PC-3 (cell line): ENCODE measurements around the gene GMDS. TPM values are rescaled to one million over a fixed set of nuclear protein-coding genes. Genes with fewer than 3 reads are reported as not detected.

Experiments used
- ATAC-seq: fragments of 200-7000 bp; cut with Tn5 transposase; 2 replicates; pipeline ENCODE4 v1.9.1; 2020; ENCODE audit warnings: mild to moderate bottlenecking, moderate library complexity
- BruUV-seq: library from RNA; stranded (reverse); fragments of 400-500 nt; replicated peaks from 2 replicates; lab custom pipeline; 2021; lab: Mats Ljungman, UMichigan
- CTCF ChIA-PET: fragments of 300-600 bp; sonication (Branson Sonifier 250); formaldehyde crosslinking; loops from one replicate; lab custom pipeline; 2022; ENCODE audit warnings: antibody characterized with exemption; lab: Charles Lee
- POLR2A ChIA-PET: fragments of 300-600 bp; sonication (Branson Sonifier 250); formaldehyde crosslinking; loops from one replicate; lab custom pipeline; 2022; ENCODE audit warnings: antibody characterized with exemption; ENCODE audit not compliant: unreplicated experiment; lab: Charles Lee
- DNase-seq: peaks from one replicate; pipeline ENCODE4 v3.0.0-alpha.2; 2015
- H2AFZ ChIP-seq: fragments of 300-600 bp; sonication (generic); 2 replicates; pipeline ENCODE4 v1.6.0; 2016; ENCODE audit warnings: antibody characterized with exemption, low read length
- H3F3A ChIP-seq: fragments of 300-600 bp; sonication (generic); one replicate; pipeline ENCODE4 v1.6.0; 2017; ENCODE audit warnings: antibody characterized with exemption, low read length, control low read depth, mild to moderate bottlenecking; ENCODE audit not compliant: unreplicated experiment
- H3K27ac ChIP-seq: fragments of 300-600 bp; sonication (generic); 2 replicates; pipeline ENCODE4 v1.5.1; 2016; ENCODE audit warnings: mild to moderate bottlenecking, low read length
- H3K27me3 ChIP-seq: fragments of 300-600 bp; sonication (generic); 2 replicates; pipeline ENCODE4 v1.6.1; 2016; ENCODE audit warnings: low read length, mixed read lengths
- H3K36me3 ChIP-seq: fragments of 300-600 bp; sonication (generic); 2 replicates; pipeline ENCODE4 v1.6.1; 2016; ENCODE audit warnings: low read depth, mixed run types, low read length, mixed read lengths
- H3K4me1 ChIP-seq: fragments of 300-600 bp; sonication (generic); 2 replicates; pipeline ENCODE4 v1.5.1; 2016; ENCODE audit warnings: low read length; ENCODE audit not compliant: insufficient read depth
- H3K4me2 ChIP-seq: fragments of 300-600 bp; sonication (generic); 2 replicates; pipeline ENCODE4 v1.6.0; 2016; ENCODE audit warnings: low read length
- H3K4me3 ChIP-seq: fragments of 300-600 bp; sonication (generic); 2 replicates; pipeline ENCODE4 v1.5.1; 2016; ENCODE audit warnings: mild to moderate bottlenecking, low read length, mixed read lengths
- H3K79me2 ChIP-seq: fragments of 300-600 bp; sonication (generic); 2 replicates; pipeline ENCODE4 v1.6.1; 2017; ENCODE audit warnings: low read length, mixed read lengths
- H3K9ac ChIP-seq: fragments of 300-600 bp; sonication (generic); 2 replicates; pipeline ENCODE4 v1.6.0; 2016; ENCODE audit warnings: mild to moderate bottlenecking, low read length
- H3K9me2 ChIP-seq: fragments of 300-600 bp; sonication (generic); replicated peaks from 2 replicates; pipeline ENCODE4 v1.6.1; 2016; ENCODE audit warnings: mixed run types, low read length, mixed read lengths
- H3K9me3 ChIP-seq: fragments of 300-600 bp; sonication (generic); 2 replicates; pipeline ENCODE4 v1.6.1; 2016; ENCODE audit warnings: low read length, mixed read lengths
- H4K20me1 ChIP-seq: fragments of 300-600 bp; sonication (generic); 2 replicates; pipeline ENCODE4 v1.6.1; 2016; ENCODE audit warnings: low read length, mixed read lengths
- CTCF ChIP-seq: fragments of 300-600 bp; sonication (generic); conservative IDR thresholded peaks from 2 replicates; pipeline ENCODE4 v1.5.1; 2017; ENCODE audit warnings: antibody characterized with exemption, low read depth, mild to moderate bottlenecking, low read length
- EZH2 ChIP-seq: fragments of 300-600 bp; sonication (generic); IDR thresholded peaks from one replicate; pipeline ENCODE4 v1.6.1; 2017; ENCODE audit warnings: antibody characterized with exemption, mild to moderate bottlenecking, low read length; ENCODE audit not compliant: unreplicated experiment
- EZH2phosphoT487 ChIP-seq: fragments of 300-600 bp; sonication (generic); IDR thresholded peaks from 2 replicates; pipeline ENCODE4 v1.6.1; 2018; ENCODE audit warnings: mild to moderate bottlenecking, antibody characterized with exemption, low read length, borderline replicate concordance
- intact Hi-C: fragments of 100-400 bp; cut with micrococcal nuclease; formaldehyde crosslinking; loops from 2 replicates; pipeline ENCODE4 v1.9.0; 2023
- total RNA-seq: library from RNA; depleted of rRNA; stranded (reverse); fragments of >200 nt; gene quantifications from 2 replicates; pipeline ENCODE4 v1.2.3, GENCODE V29; 2014

GMDS gene
- total RNA-seq, 1 experiment from 2014 or later = 18.3 TPM

GRCh38 chr6:1820165-1820564 lies 425.2 kb downstream of the GMDS start:
- Histone ChIP-seq H2AFZ (no peak overlapping the region), H4K20me1 (no peaks in the 10 kb centered on the region), H3K9ac (no peak overlapping the region), H3K4me3 (no peak overlapping the region), H3K4me1 (no peaks in the 10 kb centered on the region), H3K9me3 (no peaks in the 10 kb centered on the region), H3F3A (no peaks in the 10 kb centered on the region), H3K79me2 (no peaks in the 10 kb centered on the region), H3K27me3 (no peaks in the 10 kb centered on the region), H3K36me3 (no peaks in the 10 kb centered on the region), H3K27ac (no peak overlapping the region), H3K4me2 (no peak overlapping the region), H3K9me2 (no peaks in the 10 kb centered on the region)
- intact Hi-C loops = no loop called here
- BruUV-seq = no TSS peak
- DNase-seq = no peak
- ATAC-seq = no peak
- CTCF ChIA-PET = no interaction called here
- POLR2A ChIA-PET = interaction anchor here (0.6 kb wide), 1 partner anchor 218 kb away, joined by 3 read pairs; no protein-coding TSS in a partner anchor
- TF ChIP-seq EZH2phosphoT487 = no peak
- no peak for TF ChIP-seq EZH2
- no peak for TF ChIP-seq CTCF

GRCh38 chr6:1819007-1819406 lies 426.4 kb downstream of the GMDS start:
- H3K4me2 ChIP-seq = no peak overlapping the region
- intact Hi-C loops = no loop called here
- H3K79me2 ChIP-seq = no peaks in the 10 kb centered on the region
- ChIA-PET CTCF (no interaction called here), POLR2A (interaction anchor here (0.6 kb wide), 1 partner anchor 76 kb away, joined by 3 read pairs; no protein-coding TSS in a partner anchor)
- DNase-seq = no peak
- H3K9me3 ChIP-seq = no peaks in the 10 kb centered on the region
- H4K20me1 ChIP-seq = no peaks in the 10 kb centered on the region
- no TSS peak for BruUV-seq
- H3K27ac ChIP-seq = no peak overlapping the region
- H3F3A ChIP-seq = no peaks in the 10 kb centered on the region
- no peaks in the 10 kb centered on the region for H3K9me2 ChIP-seq
- H3K9ac ChIP-seq = no peak overlapping the region
- H3K27me3 ChIP-seq = no peaks in the 10 kb centered on the region
- no peak overlapping the region for H3K4me3 ChIP-seq
- no peaks in the 10 kb centered on the region for H3K4me1 ChIP-seq
- TF ChIP-seq EZH2 (no peak), CTCF (no peak), EZH2phosphoT487 (no peak)
- no peak overlapping the region for H2AFZ ChIP-seq
- ATAC-seq = peak; percentile 38; the same call in 1 of the 2 replicates
- H3K36me3 ChIP-seq = no peaks in the 10 kb centered on the region

- no TSS peak for BruUV-seq
- Histone ChIP-seq H3K27me3 (no peaks in the 10 kb centered on the region), H3K9ac (no peak overlapping the region), H2AFZ (no peak overlapping the region), H3K9me3 (no peaks in the 10 kb centered on the region), H3K4me2 (no peak overlapping the region), H3K36me3 (no peaks in the 10 kb centered on the region), H3K9me2 (no peaks in the 10 kb centered on the region), H3K4me3 (no peak overlapping the region), H3K27ac (no peak overlapping the region), H3K4me1 (no peaks in the 10 kb centered on the region), H4K20me1 (no peaks in the 10 kb centered on the region), H3F3A (no peaks in the 10 kb centered on the region), H3K79me2 (no peaks in the 10 kb centered on the region)
- no peak for DNase-seq
- no peak for TF ChIP-seq CTCF
- intact Hi-C loops = loop anchor here (1.0 to 2.0 kb wide), 2 partner anchors 22 to 56 kb away; no protein-coding TSS in a partner anchor
- ATAC-seq = peak; percentile 64
- ChIA-PET CTCF (no interaction called here), POLR2A (no interaction called here)
Measured at GRCh38 chr6:1817033-1817761, 428.2 kb downstream of the GMDS start.
